GM15510 (cell line): ENCODE measurements around the gene SCAF1.

Source experiments
- POLR2A ChIP-seq: IDR thresholded peaks from 3 replicates; pipeline ENCODE4 v1.6.1; 2011; ENCODE audit warnings: borderline replicate concordance; ENCODE audit not compliant: insufficient read length; ENCODE audit errors: extremely low read depth

The SCAF1 gene

GRCh38 chr19:49641688-49642491 is at the start of gene SCAF1:
SCAF1 (plus strand) TSS chr19:49642209; CDS start chr19:49645027, 2,818 bp downstream.
- peak; percentile 36 for TF ChIP-seq POLR2A

- no peak for TF ChIP-seq POLR2A
Measured at GRCh38 chr19:49592486-49593232, 49.4 kb upstream of the SCAF1 start.

- TF ChIP-seq POLR2A = peak; percentile 35
Measured at GRCh38 chr19:49593233-49594113, 48.5 kb upstream of the SCAF1 start.

- no peak for TF ChIP-seq POLR2A
Measured at GRCh38 chr19:49594157-49594992, 47.6 kb upstream of the SCAF1 start.

GRCh38 chr19:49594993-49595818 is 46.8 kb upstream of the SCAF1 start:
- TF ChIP-seq POLR2A = no peak

- no peak for TF ChIP-seq POLR2A
Measured at GRCh38 chr19:49595819-49596404, 46.1 kb upstream of the SCAF1 start.

- no peak for TF ChIP-seq POLR2A
Measured at GRCh38 chr19:49596407-49596806, 45.6 kb upstream of the SCAF1 start.

GRCh38 chr19:49596954-49597702 is 44.9 kb upstream of the SCAF1 start:
- no peak for TF ChIP-seq POLR2A

GRCh38 chr19:49597703-49597974 is 44.4 kb upstream of the SCAF1 start:
- TF ChIP-seq POLR2A = no peak

GRCh38 chr19:49599378-49600295 is 42.4 kb upstream of the SCAF1 start:
- no peak for TF ChIP-seq POLR2A

GRCh38 chr19:49601482-49602038 is 40.4 kb upstream of the SCAF1 start:
- no peak for TF ChIP-seq POLR2A

GRCh38 chr19:49602806-49603205 is 39.2 kb upstream of the SCAF1 start:
- no peak for TF ChIP-seq POLR2A

- TF ChIP-seq POLR2A = no peak
Measured at GRCh38 chr19:49605605-49606004, 36.4 kb upstream of the SCAF1 start.
